WTC11 (cell line): Measurements from ENCODE around the gene NR2F1. TPM values are rescaled to one million over a fixed set of nuclear protein-coding genes. Genes with fewer than 3 reads are reported as not detected.

Experiments used
- ATAC-seq: fragments of 200-7000 bp; cut with Tn5 transposase; 2 replicates; pipeline ENCODE4 v1.10.0; 2021; ENCODE audit warnings: mild to moderate bottlenecking, moderate library complexity
- CTCF ChIA-PET: fragments of 300-600 bp; sonication (Branson Sonifier 250); formaldehyde crosslinking; loops from one replicate; lab custom pipeline; 2021; ENCODE audit warnings: antibody characterized with exemption; lab: Charles Lee
- POLR2A ChIA-PET: fragments of 350-600 bp; sonication (Branson Sonifier 250); formaldehyde crosslinking; loops from one replicate; lab custom pipeline; 2021; ENCODE audit warnings: antibody characterized with exemption; lab: Charles Lee
- DNase-seq: peaks from one replicate; pipeline ENCODE4 v3.0.0; 2021; ENCODE audit warnings: low spot score
- H3K27ac Mint-ChIP-seq: 2 replicates; pipeline ENCODE4 v1.8.0; 2021; ENCODE audit warnings: mixed read lengths
- H3K27me3 Mint-ChIP-seq: 2 replicates; pipeline ENCODE4 v1.8.0; 2021; ENCODE audit warnings: low read depth, mild to moderate bottlenecking, moderate library complexity, mixed read lengths
- H3K36me3 Mint-ChIP-seq: 2 replicates; pipeline ENCODE4 v1.8.0; 2021; ENCODE audit warnings: mixed read lengths
- H3K4me1 Mint-ChIP-seq: 2 replicates; pipeline ENCODE4 v1.8.0; 2022; ENCODE audit warnings: mixed read lengths
- H3K4me3 Mint-ChIP-seq: 2 replicates; pipeline ENCODE4 v1.8.0; 2021; ENCODE audit warnings: mild to moderate bottlenecking, moderate library complexity, mixed read lengths
- H3K9me3 Mint-ChIP-seq: 2 replicates; pipeline ENCODE4 v1.8.0; 2021; ENCODE audit warnings: mixed read lengths
- ATF2 ChIP-seq: sonication (generic); formaldehyde crosslinking; IDR thresholded peaks from 2 replicates; pipeline ENCODE4 v1.8.1; 2022; ENCODE audit warnings: low read depth, missing genetic modification reagents, borderline replicate concordance
- E2F4 ChIP-seq: sonication (generic); formaldehyde crosslinking; IDR thresholded peaks from 2 replicates; pipeline ENCODE4 v1.8.1; 2022; ENCODE audit warnings: low read depth, mild to moderate bottlenecking, moderate library complexity, missing genetic modification reagents, borderline replicate concordance
- ESRRA ChIP-seq: sonication (generic); formaldehyde crosslinking; IDR thresholded peaks from 2 replicates; pipeline ENCODE4 v1.8.1; 2022; ENCODE audit warnings: mild to moderate bottlenecking, missing genetic modification reagents, borderline replicate concordance
- GRHL2 ChIP-seq: fragments of 250-450 bp; sonication (Bioruptor Pico); IDR thresholded peaks from 2 replicates; pipeline ENCODE4 v1.8.0; 2022; ENCODE audit warnings: mild to moderate bottlenecking, moderate library complexity; ENCODE audit not compliant: insufficient replicate concordance, severe bottlenecking
- HMGA2 ChIP-seq: fragments of 250-450 bp; sonication (Bioruptor Pico); IDR thresholded peaks from 2 replicates; pipeline ENCODE4 v1.4.0; 2021; ENCODE audit warnings: mild to moderate bottlenecking, moderate library complexity
- IRF2 ChIP-seq: sonication (generic); formaldehyde crosslinking; IDR thresholded peaks from 2 replicates; pipeline ENCODE4 v1.8.0; 2022; ENCODE audit warnings: low read depth, missing genetic modification reagents, borderline replicate concordance
- MYBL2 ChIP-seq: sonication (generic); formaldehyde crosslinking; IDR thresholded peaks from 2 replicates; pipeline ENCODE4 v1.8.1; 2023; ENCODE audit warnings: mild to moderate bottlenecking, moderate library complexity, missing genetic modification reagents
- NFATC4 ChIP-seq: fragments of 250-450 bp; sonication (Bioruptor Pico); IDR thresholded peaks from 2 replicates; pipeline ENCODE4 v1.9.0; 2021; ENCODE audit warnings: mild to moderate bottlenecking
- NFYB ChIP-seq: sonication (generic); formaldehyde crosslinking; conservative IDR thresholded peaks from 2 replicates; pipeline ENCODE4 v1.8.0; 2022; ENCODE audit warnings: low read depth, missing genetic modification reagents
- RORB ChIP-seq: fragments of 250-450 bp; sonication (Bioruptor Pico); IDR thresholded peaks from 2 replicates; pipeline ENCODE4 v1.9.0; 2021; ENCODE audit warnings: mild to moderate bottlenecking
- SMAD4 ChIP-seq: sonication (generic); formaldehyde crosslinking; IDR thresholded peaks from 2 replicates; pipeline ENCODE4 v1.8.0; 2022; ENCODE audit warnings: mild to moderate bottlenecking, missing genetic modification reagents
- SP1 ChIP-seq: sonication (generic); formaldehyde crosslinking; conservative IDR thresholded peaks from 2 replicates; pipeline ENCODE4 v1.8.1; 2022; ENCODE audit warnings: missing genetic modification reagents
- TCF7 ChIP-seq: sonication (generic); formaldehyde crosslinking; IDR thresholded peaks from 2 replicates; pipeline ENCODE4 v1.8.0; 2022; ENCODE audit warnings: mild to moderate bottlenecking, low read depth, missing genetic modification reagents, moderate library complexity
- TEAD4 ChIP-seq: sonication (generic); formaldehyde crosslinking; IDR thresholded peaks from 2 replicates; pipeline ENCODE4 v1.8.0; 2022; ENCODE audit warnings: mild to moderate bottlenecking, missing genetic modification reagents
- ZNF219 ChIP-seq: sonication (generic); formaldehyde crosslinking; IDR thresholded peaks from 2 replicates; pipeline ENCODE4 v1.8.0; 2023; ENCODE audit warnings: missing genetic modification reagents, mild to moderate bottlenecking, borderline replicate concordance
- ZNF232 ChIP-seq: sonication (generic); formaldehyde crosslinking; IDR thresholded peaks from 2 replicates; pipeline ENCODE4 v1.8.0; 2022; ENCODE audit warnings: mild to moderate bottlenecking, missing genetic modification reagents
- ZNF317 ChIP-seq: sonication (generic); formaldehyde crosslinking; IDR thresholded peaks from 2 replicates; pipeline ENCODE4 v1.8.1; 2023; ENCODE audit warnings: low read depth, mild to moderate bottlenecking, moderate library complexity, missing genetic modification reagents, borderline replicate concordance
- total RNA-seq: library from RNA; stranded (reverse); gene quantifications from 3 replicates; pipeline ENCODE4 v1.2.3, GENCODE V29; 2021

NR2F1 gene
- total RNA-seq, 1 experiment from 2014 or later, result 0.31 TPM

GRCh38 chr5:93575461-93576414, 7.3 kb upstream of the NR2F1 start:
- H3K4me3 Mint-ChIP-seq, result no peak overlapping the region
- ATAC-seq (no peak), DNase-seq (no peak)
- TF ChIP-seq ATF2 (CRISPR knock-in tag) (no peak), MYBL2 (CRISPR knock-in tag) (no peak), TEAD4 (CRISPR knock-in tag) (no peak), ZNF317 (CRISPR knock-in tag) (no peak), SMAD4 (CRISPR knock-in tag) (no peak), IRF2 (CRISPR knock-in tag) (no peak), NFYB (no peak), SP1 (CRISPR knock-in tag) (no peak), HMGA2 (no peak), NFATC4 (no peak), ZNF232 (CRISPR knock-in tag) (no peak), ZNF219 (no peak), TCF7 (CRISPR knock-in tag) (no peak), ESRRA (CRISPR knock-in tag) (no peak), E2F4 (CRISPR knock-in tag) (no peak)
- peaks cover 58% of the 10 kb centered on the region for H3K4me1 Mint-ChIP-seq
- no peak overlapping the region for H3K27ac Mint-ChIP-seq
- no peaks in the 10 kb centered on the region for H3K27me3 Mint-ChIP-seq
- no peaks in the 10 kb centered on the region for H3K36me3 Mint-ChIP-seq
- ChIA-PET CTCF (interaction anchor here (0.5 kb wide), 1 partner anchor 26 kb away, joined by 3 read pairs; no protein-coding TSS in a partner anchor), POLR2A (no interaction called here)
- H3K9me3 Mint-ChIP-seq, result no peaks in the 10 kb centered on the region

GRCh38 chr5:93576994-93577853, 5.8 kb upstream of the NR2F1 start:
- no peak for TF ChIP-seq ZNF232 (CRISPR knock-in tag)
- TF ChIP-seq RORB (CRISPR knock-in tag), result no peak
- no peak for TF ChIP-seq GRHL2 (CRISPR knock-in tag)
- TF ChIP-seq, all 79 proteins: peak for 0
- Mint-ChIP-seq H3K27ac (no peak overlapping the region), H3K36me3 (no peaks in the 10 kb centered on the region), H3K4me3 (no peak overlapping the region), H3K27me3 (no peaks in the 10 kb centered on the region), H3K4me1 (peaks cover 50% of the 10 kb centered on the region), H3K9me3 (no peaks in the 10 kb centered on the region)
- no peak for ATAC-seq
- DNase-seq, result no peak
- ChIA-PET POLR2A (no interaction called here), CTCF (interaction anchor here (1.0 kb wide), 1 partner anchor 668 kb away, joined by 3 read pairs; no protein-coding TSS in a partner anchor)
